Stomach (tissue), 9 donors: ENCODE measurements around the gene AMOTL2. TPM values are rescaled to one million over a fixed set of nuclear protein-coding genes. Genes with fewer than 3 reads are reported as not detected.

Source experiments
- DNase-seq, 2 donors: peaks; one replicate each; pipeline versions ENCODE4 v3.0.0 to v3.0.0-alpha.2; 2013 to 2019
- H3K27ac ChIP-seq, 5 donors: fragments of 200-600 bp in 4 of 5; sonication (generic) in 4 of 5; one replicate each; pipeline ENCODE4 v1.5.1; 2013 to 2019; ENCODE audit warnings: mild to moderate bottlenecking in 1 of 5, moderate library complexity in 1 of 5
- H3K27me3 ChIP-seq, 3 donors: fragments of 200-600 bp; sonication (generic); one replicate each; pipeline ENCODE4 v1.5.1; 2017 to 2019; ENCODE audit warnings: mixed run types in 1 of 3
- H3K36me3 ChIP-seq, 4 donors: fragments of 200-600 bp; sonication (generic); 1 replicate in 3 of 4; 2 replicates in 1 of 4; pipeline ENCODE4 v1.5.1; 2016 to 2019
- H3K4me1 ChIP-seq, 4 donors: fragments of 200-600 bp; sonication (generic); one replicate each; pipeline ENCODE4 v1.5.1; 2016 to 2019
- H3K4me3 ChIP-seq, 4 donors: fragments of 200-600 bp; sonication (generic) in 3 of 4; one replicate each; pipeline ENCODE4 v1.5.1; 2016 to 2019; ENCODE audit warnings: mild to moderate bottlenecking in 1 of 4
- H3K9me3 ChIP-seq, 4 donors: fragments of 200-600 bp; sonication (generic); one replicate each; pipeline ENCODE4 v1.5.1; 2016 to 2019
- EP300 ChIP-seq: sonication (generic); formaldehyde crosslinking; IDR thresholded peaks from one replicate; pipeline ENCODE4 v1.6.1; 2017; ENCODE audit warnings: antibody characterized with exemption
- POLR2A ChIP-seq, 4 donors: fragments of 450-650 bp; IDR thresholded peaks; one replicate each; pipeline ENCODE4 v1.6.1; 2016; ENCODE audit warnings: antibody characterized with exemption in 4 of 4, control low read depth in 2 of 4, mild to moderate bottlenecking in 1 of 4, moderate library complexity in 1 of 4
- POLR2AphosphoS5 ChIP-seq, 3 donors: sonication (generic); formaldehyde crosslinking; IDR thresholded peaks; one replicate each; pipeline ENCODE4 v1.6.1; 2016; ENCODE audit warnings: antibody characterized with exemption in 3 of 3
- WGBS, 5 donors: extraction: QIAGEN DNeasy Blood & Tissue Kit in 3 of 5; methylation state at CpG; one replicate each; pipeline versions ENCODE4 v1.1.5 to v1.1.7; 2013 to 2018; 5-methylcytosine and 5-hydroxymethylcytosine counted together
- intact Hi-C: fragments of 100-400 bp; cut with DNase I; formaldehyde crosslinking; loops from one replicate; pipeline ENCODE4 v1.15.1; 2023; ENCODE audit warnings: low total_unique reads
- polyA plus RNA-seq, 3 donors: library from polyadenylated mRNA; stranded (reverse); fragments of 200-250 nt; gene quantifications; one replicate each; pipeline ENCODE4 v1.2.3, GENCODE V29; 2013
- total RNA-seq, 5 donors: library from RNA; depleted of rRNA; stranded (reverse); fragments of >200 nt; gene quantifications; one replicate each; pipeline versions ENCODE4 v1.1.0 to v1.2.3, GENCODE V29; 2014 to 2016
- TF ChIP-seq, protein P1 (sequence below), 7 experiments: fragments of 450-650 bp in 4 of 7; fragments of 200-600 bp in 3 of 7; sonication (generic) in 3 of 7; IDR thresholded peaks; one replicate each; pipeline ENCODE4 v1.5.1; 2016 to 2019; ENCODE audit warnings: antibody characterized with exemption in 7 of 7, control low read depth in 2 of 7, mild to moderate bottlenecking in 1 of 7
- donor health status: healthy with polysubstance abuse.
- donor health status: Bipolar disorder and iron deficiency.
- donor health status: healthy.

Gene AMOTL2
- total and polyA plus RNA-seq, 8 donors, result 10.6 to 782 (median 37.0) TPM

DNA sequence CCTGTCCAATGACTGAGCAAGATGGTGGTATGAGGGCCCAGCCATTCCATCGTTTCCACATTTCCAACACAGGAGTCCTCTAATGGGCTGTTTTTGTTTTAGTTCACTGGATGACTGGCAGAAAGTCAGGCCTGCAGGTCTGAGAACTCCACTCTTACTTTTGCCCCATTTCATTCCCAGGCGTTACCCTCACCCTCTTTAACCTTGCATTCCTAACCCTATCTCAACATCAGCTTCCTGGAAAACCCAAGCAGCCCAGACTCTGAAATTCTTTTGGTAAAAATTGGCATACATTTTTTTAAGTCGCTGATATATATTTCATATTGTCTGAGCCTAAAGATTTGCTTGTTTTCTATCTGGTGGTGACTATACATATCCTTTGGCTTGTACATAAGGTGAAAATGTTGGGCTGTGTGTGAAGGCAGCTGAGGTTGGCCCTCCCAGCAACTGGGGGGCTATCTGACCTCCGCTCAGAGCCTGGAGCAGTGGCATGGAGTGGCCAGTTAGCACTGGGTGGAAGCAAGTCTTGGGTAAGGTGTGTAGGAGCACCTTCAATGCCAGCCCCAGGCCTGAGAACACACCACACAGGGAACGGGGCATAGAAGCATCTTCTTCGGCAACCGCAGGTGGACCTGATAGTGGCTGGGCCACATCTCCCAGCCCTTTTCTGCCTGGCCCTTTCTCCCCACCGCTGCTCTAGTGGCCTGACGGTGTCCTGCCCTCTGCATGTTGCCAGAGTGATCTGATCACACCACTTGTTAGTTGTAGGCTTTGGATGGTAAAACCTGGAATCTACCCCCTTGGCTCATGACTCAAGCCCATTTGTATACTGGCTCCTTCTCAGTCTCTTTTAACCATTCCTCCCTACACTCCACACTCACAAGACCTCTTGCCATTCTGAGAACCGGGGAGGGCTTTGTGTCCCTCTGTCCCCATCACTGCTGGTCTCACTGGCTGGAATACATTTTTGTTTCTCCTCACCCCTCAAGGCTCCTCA is 50.0 kb downstream of the AMOTL2 start:
- Histone ChIP-seq H3K4me1 (peaks cover 25 to 56% (median 38%) of the 10 kb centered on the region in 4 donors), H3K4me3 (no peak overlapping the region), H3K9me3 (no peaks in the 10 kb centered on the region), H3K27me3 (no peaks in the 10 kb centered on the region), H3K36me3 (no peaks in the 10 kb centered on the region), H3K27ac (peak overlapping the region in 2 of 5 donors; percentile 5 to 13)
- intact Hi-C loops, result no loop called here
- 77 to 87% (median 80%) methylated on average over 10 of the region's 10 CpGs for WGBS, 5 donors
- TF ChIP-seq EP300, result no peak
- no peak for TF ChIP-seq POLR2A (IDR thresholded peaks at IDR 0.05)
- TF ChIP-seq, protein P1, sequence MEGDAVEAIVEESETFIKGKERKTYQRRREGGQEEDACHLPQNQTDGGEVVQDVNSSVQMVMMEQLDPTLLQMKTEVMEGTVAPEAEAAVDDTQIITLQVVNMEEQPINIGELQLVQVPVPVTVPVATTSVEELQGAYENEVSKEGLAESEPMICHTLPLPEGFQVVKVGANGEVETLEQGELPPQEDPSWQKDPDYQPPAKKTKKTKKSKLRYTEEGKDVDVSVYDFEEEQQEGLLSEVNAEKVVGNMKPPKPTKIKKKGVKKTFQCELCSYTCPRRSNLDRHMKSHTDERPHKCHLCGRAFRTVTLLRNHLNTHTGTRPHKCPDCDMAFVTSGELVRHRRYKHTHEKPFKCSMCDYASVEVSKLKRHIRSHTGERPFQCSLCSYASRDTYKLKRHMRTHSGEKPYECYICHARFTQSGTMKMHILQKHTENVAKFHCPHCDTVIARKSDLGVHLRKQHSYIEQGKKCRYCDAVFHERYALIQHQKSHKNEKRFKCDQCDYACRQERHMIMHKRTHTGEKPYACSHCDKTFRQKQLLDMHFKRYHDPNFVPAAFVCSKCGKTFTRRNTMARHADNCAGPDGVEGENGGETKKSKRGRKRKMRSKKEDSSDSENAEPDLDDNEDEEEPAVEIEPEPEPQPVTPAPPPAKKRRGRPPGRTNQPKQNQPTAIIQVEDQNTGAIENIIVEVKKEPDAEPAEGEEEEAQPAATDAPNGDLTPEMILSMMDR (IDR thresholded peaks at IDR 0.05), result no peak
- no peak for TF ChIP-seq POLR2AphosphoS5 (IDR thresholded peaks at IDR 0.05)
- no peak for DNase-seq

DNA sequence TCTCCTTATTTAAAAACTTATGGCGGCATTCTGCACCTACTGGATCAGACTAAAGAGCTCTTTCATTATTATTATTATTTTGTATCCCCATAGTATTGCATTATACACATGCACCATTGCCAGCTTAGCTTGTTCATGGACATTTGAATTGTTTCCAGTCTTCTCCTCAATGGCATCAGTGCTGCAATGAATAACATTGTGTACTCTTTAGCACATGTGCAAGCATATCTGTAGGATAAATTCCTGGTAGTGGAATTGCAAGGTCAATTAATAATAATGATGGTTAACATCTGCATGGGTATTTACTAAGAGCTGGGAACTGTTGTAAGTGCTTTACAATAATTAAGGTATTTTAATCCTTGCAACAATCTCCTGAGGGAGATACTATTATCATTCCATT is 52.0 kb downstream of the AMOTL2 start:
- TF ChIP-seq, protein P1 (IDR thresholded peaks at IDR 0.05), result no peak
- WGBS, 5 donors, result 36 to 74% (median 56%) methylated on average over 1 of the region's 1 CpG
- H3K9me3 ChIP-seq, result no peaks in the 10 kb centered on the region

DNA sequence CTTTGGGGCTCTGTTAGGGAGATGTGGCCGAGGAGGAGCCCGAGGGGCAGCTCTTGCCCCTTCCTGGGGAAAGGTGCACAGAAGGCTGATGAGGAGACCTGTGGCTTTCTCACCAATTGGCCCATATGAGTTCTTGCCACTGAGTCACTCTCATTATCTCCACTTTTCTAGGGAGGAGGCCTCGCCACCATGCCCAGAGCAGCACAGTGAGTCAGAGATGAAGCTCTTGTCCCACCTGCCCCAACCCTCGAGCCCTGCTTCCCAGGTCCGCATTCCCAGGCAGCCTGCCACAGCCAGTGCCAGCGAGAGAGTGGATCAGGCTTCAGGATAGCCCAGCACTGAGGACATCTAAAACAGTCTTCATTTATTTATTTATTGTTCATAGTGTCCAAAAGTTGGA is 53.5 kb downstream of the AMOTL2 start:
- peaks cover 8 to 33% (median 19%) of the 10 kb centered on the region in 4 donors for H3K4me1 ChIP-seq
- intact Hi-C loops, result no loop called here
- WGBS, 5 donors, result 66 to 85% (median 75%) methylated on average over 6 of the region's 6 CpGs
- no peaks in the 10 kb centered on the region for H3K9me3 ChIP-seq
- TF ChIP-seq POLR2AphosphoS5 (IDR thresholded peaks at IDR 0.05) (peak in 1 of 3 donors; percentile 29), EP300 (no peak)
- H3K27ac ChIP-seq, result peak overlapping the region in 4 of 5 donors; percentile 13 to 69 (median 52)
- no peaks in the 10 kb centered on the region for H3K36me3 ChIP-seq
- no peak overlapping the region for H3K4me3 ChIP-seq
- no peaks in the 10 kb centered on the region for H3K27me3 ChIP-seq
- DNase-seq, result peak in 1 of 2 donors; percentile 48

More for the DNA sequence above, 52.0 kb downstream of the AMOTL2 start:
- intact Hi-C loops, result no loop called here
- DNase-seq, result no peak
- H3K27me3 ChIP-seq, result no peaks in the 10 kb centered on the region
- H3K36me3 ChIP-seq, result no peaks in the 10 kb centered on the region
- H3K4me1 ChIP-seq, result peaks cover 16 to 47% (median 31%) of the 10 kb centered on the region in 4 donors
- no peak overlapping the region for H3K4me3 ChIP-seq
- no peak overlapping the region for H3K27ac ChIP-seq

DNA sequence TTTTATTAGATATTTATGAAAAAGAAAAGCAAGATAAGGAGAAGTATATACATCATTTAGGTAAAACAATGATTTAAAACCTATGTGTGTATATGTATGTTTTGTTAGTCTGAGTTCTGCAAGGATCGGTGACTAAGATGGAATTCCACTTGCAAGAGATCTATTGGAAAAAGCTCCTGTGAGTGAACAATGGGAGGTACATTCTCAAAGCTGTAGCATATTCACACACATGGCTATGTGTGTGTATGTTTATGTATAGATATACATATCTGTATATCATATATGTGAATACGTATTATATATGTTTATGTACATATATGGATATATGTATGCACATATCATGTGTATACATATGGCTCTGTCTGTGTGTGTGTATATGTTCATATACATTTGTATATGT is 54.3 kb downstream of the AMOTL2 start:
- H3K9me3 ChIP-seq, result no peaks in the 10 kb centered on the region
- no peak for TF ChIP-seq EP300
- TF ChIP-seq, protein P1 (IDR thresholded peaks at IDR 0.05), result no peak
- no peak for TF ChIP-seq POLR2AphosphoS5 (IDR thresholded peaks at IDR 0.05)
- no peak for TF ChIP-seq POLR2A (IDR thresholded peaks at IDR 0.05)
- H3K4me3 ChIP-seq, result no peak overlapping the region
- H3K27me3 ChIP-seq, result no peaks in the 10 kb centered on the region
- H3K36me3 ChIP-seq, result no peaks in the 10 kb centered on the region
- DNase-seq, result no peak
- 93 to 97% (median 95%) methylated on average over 2 of the region's 2 CpGs for WGBS, 5 donors
- peaks cover 7 to 35% (median 21%) of the 10 kb centered on the region in 4 donors for H3K4me1 ChIP-seq
- intact Hi-C loops, result loop anchor here (5.0 kb wide), 1 partner anchor 42 kb away; no protein-coding TSS in a partner anchor
- peak overlapping the region in 1 of 5 donors; percentile 44 for H3K27ac ChIP-seq
